ENCODE results near the gene CD96. TPM values are rescaled to one million over a fixed set of nuclear protein-coding genes. Genes with fewer than 3 reads are reported as not detected.

CD96 gene
- total RNA-seq, 3 donors from 2014 or later, result 4.1 to 6.6 (median 5.4) TPM

DNA sequence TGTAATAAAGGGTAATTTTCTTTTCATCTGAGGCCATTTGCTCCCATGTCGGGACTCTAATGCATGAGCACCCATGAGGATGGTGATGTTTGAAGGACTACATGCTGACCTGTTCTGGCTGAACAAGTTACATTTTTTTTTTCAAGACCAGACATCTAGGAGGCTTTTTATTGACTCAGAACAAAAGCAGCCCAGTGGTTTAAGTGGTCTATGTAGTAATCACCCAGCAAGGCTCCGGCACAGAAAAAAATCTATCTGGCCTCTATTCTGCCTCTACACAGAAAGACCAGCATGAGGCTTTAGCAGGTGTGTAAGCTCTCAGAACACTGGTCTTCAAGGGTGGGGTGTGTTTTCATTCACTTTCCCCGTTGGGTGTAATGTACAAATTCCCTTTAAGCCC lies 148.2 kb downstream of the CD96 start:
- Histone ChIP-seq H3K4me1 (ENCODE audit: low read depth) (no peaks in the 10 kb centered on the region), H3K4me3 (no peak overlapping the region), H3K9me3 (no peaks in the 10 kb centered on the region), H3K36me3 (ENCODE audit: low read depth) (no peaks in the 10 kb centered on the region)
- intact Hi-C loops (cut with DNase I, micrococcal nuclease), result no loop called here
- TF ChIP-seq, protein P1, sequence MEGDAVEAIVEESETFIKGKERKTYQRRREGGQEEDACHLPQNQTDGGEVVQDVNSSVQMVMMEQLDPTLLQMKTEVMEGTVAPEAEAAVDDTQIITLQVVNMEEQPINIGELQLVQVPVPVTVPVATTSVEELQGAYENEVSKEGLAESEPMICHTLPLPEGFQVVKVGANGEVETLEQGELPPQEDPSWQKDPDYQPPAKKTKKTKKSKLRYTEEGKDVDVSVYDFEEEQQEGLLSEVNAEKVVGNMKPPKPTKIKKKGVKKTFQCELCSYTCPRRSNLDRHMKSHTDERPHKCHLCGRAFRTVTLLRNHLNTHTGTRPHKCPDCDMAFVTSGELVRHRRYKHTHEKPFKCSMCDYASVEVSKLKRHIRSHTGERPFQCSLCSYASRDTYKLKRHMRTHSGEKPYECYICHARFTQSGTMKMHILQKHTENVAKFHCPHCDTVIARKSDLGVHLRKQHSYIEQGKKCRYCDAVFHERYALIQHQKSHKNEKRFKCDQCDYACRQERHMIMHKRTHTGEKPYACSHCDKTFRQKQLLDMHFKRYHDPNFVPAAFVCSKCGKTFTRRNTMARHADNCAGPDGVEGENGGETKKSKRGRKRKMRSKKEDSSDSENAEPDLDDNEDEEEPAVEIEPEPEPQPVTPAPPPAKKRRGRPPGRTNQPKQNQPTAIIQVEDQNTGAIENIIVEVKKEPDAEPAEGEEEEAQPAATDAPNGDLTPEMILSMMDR (IDR thresholded peaks at IDR 0.05), result no peak
- no peak for ATAC-seq
- DNase-seq, result no peak

DNA sequence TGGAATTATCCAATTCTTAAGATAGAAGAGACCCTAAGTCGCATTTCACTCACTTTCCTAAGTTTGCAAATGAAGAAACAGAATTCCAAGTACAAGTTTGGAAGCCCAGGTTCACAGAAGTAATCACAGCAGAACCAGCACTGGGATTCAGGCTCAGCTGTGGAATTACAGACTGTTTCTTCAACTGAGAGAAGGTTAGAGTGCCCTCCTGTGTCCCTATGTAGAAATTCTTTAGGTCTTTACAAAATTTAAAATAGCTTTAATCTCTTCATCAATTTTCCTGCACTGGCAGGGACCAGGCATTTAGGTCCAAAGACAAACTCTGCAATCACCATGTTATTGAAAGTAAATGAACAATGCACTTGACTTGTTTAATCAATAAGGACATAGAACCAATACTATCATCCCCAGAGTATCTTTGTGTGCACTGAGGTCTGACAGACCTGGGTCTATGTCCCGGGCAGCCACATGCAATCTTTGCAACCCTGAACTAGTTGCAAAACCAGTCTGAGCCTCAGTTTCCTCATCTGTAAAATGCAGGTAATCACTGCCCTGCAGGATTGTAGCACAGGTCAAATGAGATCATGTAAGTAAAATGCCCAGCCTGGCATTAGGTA lies 149.4 kb downstream of the CD96 start:
- Histone ChIP-seq H3K4me3 (no peak overlapping the region), H3K36me3 (ENCODE audit: low read depth) (no peaks in the 10 kb centered on the region), H3K9me3 (no peaks in the 10 kb centered on the region), H3K4me1 (ENCODE audit: low read depth) (no peaks in the 10 kb centered on the region)
- TF ChIP-seq, protein P1 (IDR thresholded peaks at IDR 0.05), result no peak
- DNase-seq, result peak in 1 of 3 donors; percentile 19
- intact Hi-C loops (cut with DNase I, micrococcal nuclease), result no loop called here
- ATAC-seq, result peak; percentile 71

DNA sequence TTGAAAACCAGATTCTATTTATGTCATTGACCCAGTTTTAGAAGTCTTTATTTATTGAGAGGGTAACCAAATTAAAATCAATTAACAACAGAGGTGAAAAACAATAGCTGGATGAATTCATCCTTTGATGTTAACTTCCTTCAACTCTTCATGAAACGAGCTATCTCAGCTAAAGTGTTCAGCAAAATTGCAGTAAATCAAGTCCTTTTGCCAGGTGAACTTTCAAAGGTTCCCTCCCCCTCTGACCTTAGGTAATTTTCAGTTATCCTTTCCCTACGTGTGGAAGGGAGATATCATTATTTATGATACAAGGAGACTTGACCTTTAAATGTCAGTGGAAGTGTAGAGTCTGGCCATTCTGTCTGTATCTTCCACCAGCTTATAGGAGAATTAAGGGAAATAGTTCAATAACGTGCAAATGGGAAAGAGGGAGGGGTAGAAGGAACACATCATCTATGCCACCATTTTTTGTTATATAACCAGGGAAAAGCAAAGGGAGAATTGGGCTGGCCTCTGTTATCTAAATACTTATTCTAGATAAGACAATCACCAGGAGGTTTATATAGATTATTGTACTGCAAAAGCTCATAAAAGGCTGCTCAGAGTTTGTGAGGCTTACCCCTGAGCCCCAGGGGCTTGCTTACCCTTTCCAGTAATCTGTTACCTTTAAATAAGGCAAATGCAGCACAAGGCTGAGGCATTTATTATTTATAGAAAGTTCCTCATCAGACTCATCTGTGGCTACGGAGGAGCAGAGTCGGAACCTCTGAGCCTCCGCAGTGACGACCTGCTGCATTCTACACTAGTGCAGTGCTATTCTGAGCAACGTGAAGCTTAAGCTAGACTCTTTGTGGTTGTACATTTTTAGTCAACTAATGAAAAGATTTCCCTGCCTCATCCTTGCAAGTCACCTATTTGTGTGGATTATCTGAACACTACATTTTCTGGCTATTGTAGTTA lies 150.9 kb downstream of the CD96 start:
- Histone ChIP-seq H3K9me3 (no peaks in the 10 kb centered on the region), H3K36me3 (ENCODE audit: low read depth) (no peaks in the 10 kb centered on the region), H3K4me1 (ENCODE audit: low read depth) (no peaks in the 10 kb centered on the region), H3K4me3 (no peak overlapping the region)
- TF ChIP-seq, protein P1 (IDR thresholded peaks at IDR 0.05), result no peak
- intact Hi-C loops (cut with DNase I, micrococcal nuclease), result no loop called here
- ATAC-seq (peak; percentile 50), DNase-seq (no peak)

DNA sequence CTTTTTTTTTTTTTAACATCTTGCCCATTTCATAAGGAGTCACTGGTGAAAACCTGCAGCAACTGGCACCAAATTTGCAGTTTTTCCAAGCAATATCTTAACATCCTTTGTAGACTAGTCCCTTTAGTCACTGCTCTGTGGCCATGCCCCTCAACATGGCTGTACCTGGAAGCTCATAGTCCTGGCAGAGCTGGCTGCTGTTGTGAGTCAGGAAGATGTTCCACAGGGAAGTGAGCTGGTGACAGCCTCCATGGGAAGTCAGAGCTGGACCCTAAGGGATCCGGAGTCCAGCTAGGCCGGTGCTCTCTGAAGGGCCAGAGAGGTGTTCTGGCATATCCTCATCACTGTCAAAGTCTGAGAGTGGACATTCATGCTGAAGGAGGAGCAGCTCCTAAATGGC lies 152.5 kb downstream of the CD96 start:
- TF ChIP-seq, protein P1 (IDR thresholded peaks at IDR 0.05), result no peak
- Histone ChIP-seq H3K4me3 (no peak overlapping the region), H3K36me3 (ENCODE audit: low read depth) (no peaks in the 10 kb centered on the region), H3K9me3 (no peaks in the 10 kb centered on the region), H3K4me1 (ENCODE audit: low read depth) (no peaks in the 10 kb centered on the region)
- DNase-seq (no peak), ATAC-seq (peak; percentile 23)
- intact Hi-C loops (cut with DNase I, micrococcal nuclease), result no loop called here

DNA sequence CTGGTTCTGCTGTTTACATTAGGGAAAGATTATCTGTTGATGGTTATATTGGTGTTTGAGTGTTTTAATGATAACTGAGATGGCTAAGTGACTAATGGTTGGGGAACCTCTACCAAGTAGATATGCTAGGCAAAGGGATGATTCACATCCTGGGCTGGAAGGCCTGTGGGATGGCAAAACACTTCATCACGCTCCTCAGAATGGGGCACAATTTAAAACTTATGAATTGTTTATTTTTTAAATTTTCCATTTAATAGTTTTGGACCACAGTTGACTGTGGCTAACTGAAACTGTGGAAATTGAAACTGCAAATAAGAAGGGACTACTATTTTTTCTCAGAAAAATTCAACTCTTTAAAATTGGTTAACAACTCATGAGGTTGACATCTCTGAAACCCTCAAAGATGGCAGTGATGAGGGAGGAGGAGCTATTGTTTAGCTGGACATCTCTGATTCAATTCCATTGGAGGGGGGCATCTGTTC lies 153.7 kb downstream of the CD96 start:
- no peak for DNase-seq
- intact Hi-C loops (cut with DNase I, micrococcal nuclease), result no loop called here

More for the DNA sequence above, 153.7 kb downstream of the CD96 start:
- no peak for ATAC-seq
- TF ChIP-seq, protein P1 (IDR thresholded peaks at IDR 0.05), result no peak
- H3K9me3 ChIP-seq, result no peaks in the 10 kb centered on the region
- H3K4me3 ChIP-seq, result no peak overlapping the region
- H3K36me3 ChIP-seq (ENCODE audit: low read depth), result no peaks in the 10 kb centered on the region
- H3K4me1 ChIP-seq (ENCODE audit: low read depth), result no peaks in the 10 kb centered on the region
